ENCODE data around the gene NOX4.
"Not testable (repeated sequence)": the region's sequence is repeated elsewhere in the genome, so short reads cannot be mapped to it uniquely, and the experiment has no call there.

NOX4 gene

DNA sequence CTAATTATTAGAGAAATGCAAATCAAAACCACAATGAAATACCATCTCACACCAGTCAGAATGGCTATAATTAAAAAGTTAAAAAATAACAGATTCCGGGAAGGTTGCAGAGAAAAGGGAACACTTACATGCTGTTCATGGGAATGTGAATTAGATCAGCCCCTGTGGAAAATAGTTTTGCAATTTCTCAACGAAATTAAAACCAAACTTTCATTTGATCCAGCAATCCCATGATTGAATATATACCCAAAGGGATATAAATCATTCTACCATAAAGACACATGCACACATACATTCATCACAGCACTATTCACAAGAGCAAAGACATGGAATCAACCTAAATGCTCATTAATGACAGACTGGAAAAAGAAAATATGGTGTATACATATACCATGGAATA lies 32.5 kb downstream of the NOX4 start:
- no peak for DNase-seq (ENCODE audit: low spot score)

DNA sequence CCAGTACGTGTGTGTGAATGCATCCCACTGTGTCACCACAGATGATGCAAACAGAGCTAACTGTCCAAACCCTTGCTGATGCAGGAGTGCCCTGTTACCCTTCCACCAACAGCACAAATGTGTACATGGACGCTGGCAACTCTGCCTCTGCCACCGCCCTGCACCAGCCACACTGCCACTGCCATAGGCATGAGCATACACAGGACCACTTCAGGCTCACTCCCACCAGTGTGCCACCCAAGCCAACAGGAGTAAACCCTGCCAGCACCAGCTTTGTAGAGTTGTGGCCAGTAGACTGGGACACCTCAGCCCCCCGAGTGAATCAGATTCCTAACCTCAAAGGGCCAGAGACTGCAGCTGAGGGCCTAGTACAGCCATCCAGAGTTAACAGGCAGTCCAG lies 34.0 kb downstream of the NOX4 start:
- no peak for DNase-seq (ENCODE audit: low spot score)

DNA sequence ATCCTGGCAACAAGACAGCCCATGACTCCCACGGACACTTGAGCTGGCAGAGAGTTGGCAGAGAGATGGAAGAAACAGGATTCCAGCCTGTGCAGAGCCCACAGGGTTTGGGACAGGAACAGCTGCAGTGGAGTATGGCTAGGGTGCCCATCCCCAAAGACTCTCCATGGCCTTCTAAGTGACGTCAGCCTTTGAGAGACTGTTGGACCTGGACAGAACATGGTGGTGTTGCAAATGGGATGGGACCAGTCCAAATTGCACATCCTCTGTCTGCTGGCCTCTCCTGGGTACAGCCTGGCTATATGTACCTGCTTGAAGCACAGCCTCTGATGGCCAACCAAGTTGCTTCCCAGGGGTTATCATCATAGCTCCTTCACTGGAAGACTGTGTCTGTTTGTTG lies 34.5 kb downstream of the NOX4 start:
- no peak for DNase-seq (ENCODE audit: low spot score)

DNA sequence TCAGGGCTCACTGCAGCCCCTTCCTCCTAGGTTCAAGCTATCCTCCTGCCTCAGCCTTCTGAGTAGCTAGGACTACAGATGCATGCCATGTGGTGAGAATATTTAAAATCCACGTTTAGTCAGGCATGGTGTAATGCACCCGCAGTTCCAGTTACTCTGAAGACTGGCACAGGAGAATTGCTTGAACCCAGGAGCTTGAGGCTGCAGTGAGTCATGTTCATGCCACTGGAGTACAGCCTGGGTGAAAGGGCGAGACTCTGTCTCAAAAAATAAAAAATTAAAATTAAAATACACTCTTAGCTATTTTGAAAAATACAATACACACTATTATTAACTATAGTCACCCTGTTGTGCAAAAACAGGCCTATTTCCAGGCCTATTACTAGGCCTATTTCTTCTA lies 38.4 kb downstream of the NOX4 start:
- no peak for DNase-seq (ENCODE audit: low spot score)

DNA sequence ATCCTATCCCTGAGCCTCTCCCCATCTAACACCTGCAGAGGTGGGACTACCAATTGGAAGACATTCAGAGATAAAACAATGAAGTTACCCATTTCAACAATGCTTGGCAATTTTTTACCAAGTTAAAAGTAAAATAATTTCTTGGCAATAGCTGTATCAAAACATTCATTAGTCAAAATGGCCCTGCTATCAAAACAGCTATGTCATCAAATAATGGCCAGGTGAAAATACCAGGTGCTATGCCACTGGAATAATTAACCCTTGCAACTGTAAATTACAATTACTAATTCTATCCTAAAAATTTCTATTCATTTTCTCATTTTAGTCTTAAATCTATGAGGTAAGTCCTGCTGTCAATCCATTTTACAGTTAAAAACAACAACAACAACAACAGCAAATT lies 43.3 kb downstream of the NOX4 start:
- DNase-seq (ENCODE audit: low spot score), result no peak

DNA sequence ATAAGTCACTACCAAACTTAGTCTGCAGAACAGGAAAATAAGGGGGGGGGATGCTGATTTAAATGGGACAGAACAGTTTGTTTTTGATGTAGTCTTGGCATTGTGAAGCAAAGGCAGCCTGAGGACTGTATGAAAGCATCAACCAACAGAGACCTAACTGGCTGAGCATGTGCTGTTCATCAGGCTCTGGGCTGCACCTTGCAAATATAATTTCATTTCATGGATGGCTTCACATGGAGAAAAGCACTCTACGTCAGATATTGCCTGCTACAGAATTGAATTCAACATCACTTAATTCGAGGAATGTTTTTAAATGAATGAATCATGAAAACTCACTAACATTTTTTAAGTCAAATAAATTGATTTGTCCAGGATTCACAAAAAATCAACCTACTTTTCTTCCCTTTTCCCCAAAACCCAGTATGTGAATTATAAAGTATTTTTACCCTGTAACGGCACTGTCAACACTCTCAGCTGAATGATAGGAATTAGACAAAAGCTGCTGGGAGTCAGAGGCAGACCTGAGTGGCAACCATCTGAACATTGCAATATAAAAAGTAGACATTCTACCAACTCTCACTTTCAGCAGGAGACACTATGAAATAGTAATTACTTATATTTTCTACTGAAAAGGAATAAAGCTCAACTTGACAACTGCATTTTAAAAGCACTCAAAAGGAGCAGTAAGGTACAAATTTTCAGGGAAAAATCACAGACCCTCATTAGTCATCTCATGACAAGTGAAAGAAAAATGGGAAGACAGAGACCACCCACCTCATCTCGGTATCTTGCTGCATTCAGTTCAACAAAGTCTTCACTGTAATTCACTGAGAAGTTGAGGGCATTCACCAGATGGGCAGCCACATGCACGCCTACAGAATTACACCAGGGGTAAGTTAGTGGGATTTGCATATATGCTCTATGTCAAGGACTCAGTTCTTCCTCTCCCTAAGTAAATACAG lies 47.5 kb downstream of the NOX4 start:
- no peak for DNase-seq (ENCODE audit: low spot score)

DNA sequence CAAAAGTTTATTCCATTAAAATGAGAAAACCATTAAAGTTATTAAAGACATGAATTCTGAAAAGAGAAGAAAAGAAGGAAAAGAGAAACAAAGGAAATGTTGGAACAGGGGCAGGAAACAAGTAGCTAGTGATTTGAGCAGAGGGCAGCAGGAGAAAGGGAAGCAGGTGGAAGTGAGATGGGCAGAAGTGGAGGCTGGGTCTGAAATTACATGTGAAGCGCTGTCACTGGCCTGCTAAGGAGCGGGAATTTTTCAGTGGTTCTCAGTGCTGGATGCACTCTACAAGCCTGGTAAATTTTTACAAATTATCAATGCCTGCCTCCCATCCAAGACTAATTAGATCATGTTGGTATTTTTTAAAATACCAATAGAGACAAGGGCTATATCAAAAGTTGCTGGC lies 48.4 kb downstream of the NOX4 start:
- DNase-seq (ENCODE audit: low spot score), result no peak

DNA sequence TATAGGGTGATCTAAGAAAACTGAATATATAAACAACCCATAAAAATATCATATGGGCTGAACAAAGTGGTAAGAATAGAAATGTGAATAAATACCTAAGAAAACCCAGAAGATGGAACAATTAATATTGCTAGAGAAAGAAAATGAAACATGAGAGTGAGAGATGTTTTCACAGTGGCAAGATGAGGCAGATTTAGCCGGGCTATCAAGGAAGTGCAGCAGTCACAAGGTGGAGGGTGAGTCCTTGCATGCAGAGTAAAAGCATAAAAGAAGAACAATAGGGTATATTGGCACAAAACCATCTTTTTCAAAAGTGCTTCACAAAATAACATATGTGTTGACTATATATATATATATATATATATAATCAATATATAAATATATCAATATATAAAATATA lies 49.6 kb downstream of the NOX4 start:
- DNase-seq (ENCODE audit: low spot score), result no peak

DNA sequence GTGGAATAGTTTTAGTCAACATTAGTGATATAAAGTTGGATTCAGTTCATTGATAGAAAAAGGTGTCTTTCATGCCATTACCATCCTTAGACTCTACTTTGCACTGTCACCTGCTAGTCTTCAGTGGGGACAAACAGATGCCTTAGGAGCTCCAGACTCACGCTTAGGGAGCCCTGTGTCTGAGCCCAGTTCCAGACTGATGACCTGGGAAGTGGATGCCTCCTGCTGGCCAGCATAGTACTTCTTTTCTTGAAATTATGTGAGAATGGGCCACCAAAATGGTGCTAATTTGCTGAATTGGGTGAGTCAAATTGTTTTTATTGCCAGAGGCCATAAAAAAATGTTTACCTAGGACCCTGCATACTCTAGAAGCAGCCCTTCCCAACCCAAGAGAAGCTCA lies 53.9 kb downstream of the NOX4 start:
- no peak for DNase-seq (ENCODE audit: low spot score)

DNA sequence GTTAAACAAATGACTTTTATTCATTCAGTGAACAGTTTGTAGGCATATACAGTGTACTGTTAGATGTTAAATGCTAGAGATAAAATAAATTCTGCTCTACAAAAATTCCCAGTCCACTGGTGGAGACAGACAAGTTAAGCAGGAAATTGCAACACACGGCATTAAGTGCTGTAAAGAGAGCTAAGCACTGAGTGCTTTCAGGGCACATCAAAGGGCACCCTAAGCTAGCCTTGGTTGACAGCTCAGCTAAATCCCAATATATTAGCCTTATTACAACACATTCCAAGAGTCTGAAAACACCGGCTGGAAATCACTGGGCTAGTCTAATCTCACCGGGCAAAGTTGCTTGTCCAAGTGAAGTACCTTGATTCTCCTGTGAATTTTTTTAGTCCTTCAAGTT lies 55.1 kb downstream of the NOX4 start:
- DNase-seq (ENCODE audit: low spot score), result no peak

DNA sequence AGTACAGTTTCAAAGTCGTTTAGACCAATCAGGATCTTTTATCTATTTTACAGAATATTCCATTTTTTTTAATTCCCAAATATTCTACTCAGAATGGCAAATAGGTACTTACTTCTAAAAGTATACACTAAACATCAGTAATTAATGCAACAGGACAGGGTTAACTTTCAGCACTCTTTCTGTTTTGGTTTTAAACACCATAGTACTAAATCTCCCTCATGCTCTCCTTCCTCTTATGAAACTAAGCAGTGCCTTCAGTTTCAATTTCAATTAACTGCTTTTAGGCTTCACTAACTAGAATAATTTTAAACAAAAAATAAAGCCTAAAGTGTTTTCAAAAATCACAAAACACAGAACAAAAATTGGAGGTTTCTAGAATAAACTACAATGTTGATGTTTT lies 57.9 kb downstream of the NOX4 start:
- DNase-seq (ENCODE audit: low spot score), result no peak

DNA sequence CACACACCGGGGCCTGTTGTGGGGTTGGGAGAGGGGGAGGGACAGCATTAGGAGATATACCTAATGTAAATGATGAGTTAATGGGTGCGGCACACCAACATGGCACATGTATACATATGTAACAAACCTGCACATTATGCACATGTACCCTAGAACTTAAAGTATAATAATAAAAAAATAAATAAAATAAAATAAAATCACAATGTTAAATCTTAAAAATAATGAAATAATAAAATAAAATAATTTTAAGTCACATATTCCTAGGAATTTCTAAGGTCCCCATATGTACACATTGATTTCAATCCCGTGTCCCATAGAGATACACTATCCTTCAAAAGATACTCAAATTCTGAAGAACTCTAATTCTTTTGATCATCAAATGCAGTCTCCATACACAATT lies 59.0 kb downstream of the NOX4 start:
- DNase-seq (ENCODE audit: low spot score), result not testable (repeated sequence)

DNA sequence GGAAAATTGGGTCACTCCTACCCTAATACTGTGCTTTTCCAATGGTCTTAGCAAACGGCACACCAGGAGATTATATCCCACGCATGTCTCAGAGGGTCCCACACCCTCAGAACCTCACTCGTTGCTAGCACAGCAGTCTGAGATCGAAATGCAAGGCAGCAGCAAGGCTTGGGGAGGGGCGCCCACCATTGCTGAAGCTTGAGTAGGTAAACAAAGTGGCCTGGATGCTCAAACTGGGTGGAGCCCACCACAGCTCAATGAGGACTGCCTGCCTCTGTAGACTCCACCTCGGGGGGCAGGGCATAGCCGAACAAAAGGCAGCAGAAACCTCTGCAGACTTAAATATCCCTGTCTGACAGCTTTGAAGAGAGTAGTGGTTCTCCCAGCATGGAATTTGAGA lies 64.7 kb downstream of the NOX4 start:
- not testable (repeated sequence) for DNase-seq (ENCODE audit: low spot score)

DNA sequence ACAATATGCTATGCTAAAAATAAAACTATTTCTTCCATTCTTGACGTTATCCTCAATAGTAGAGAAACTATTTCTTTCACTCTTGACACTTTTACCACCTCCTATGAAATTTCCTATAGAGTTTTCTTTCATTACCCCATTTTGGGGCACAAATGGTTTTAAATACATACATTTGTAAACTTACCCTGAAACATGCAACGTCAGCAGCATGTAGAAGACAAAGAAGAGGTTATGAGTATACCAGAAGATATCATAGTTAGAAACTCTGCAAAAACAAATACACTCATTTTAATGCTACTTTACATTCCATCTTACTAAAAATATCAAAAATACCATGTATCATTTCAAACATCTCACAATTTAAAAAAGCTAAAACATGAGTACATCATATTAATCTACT lies 69.5 kb downstream of the NOX4 start:
- DNase-seq (ENCODE audit: low spot score), result no peak

DNA sequence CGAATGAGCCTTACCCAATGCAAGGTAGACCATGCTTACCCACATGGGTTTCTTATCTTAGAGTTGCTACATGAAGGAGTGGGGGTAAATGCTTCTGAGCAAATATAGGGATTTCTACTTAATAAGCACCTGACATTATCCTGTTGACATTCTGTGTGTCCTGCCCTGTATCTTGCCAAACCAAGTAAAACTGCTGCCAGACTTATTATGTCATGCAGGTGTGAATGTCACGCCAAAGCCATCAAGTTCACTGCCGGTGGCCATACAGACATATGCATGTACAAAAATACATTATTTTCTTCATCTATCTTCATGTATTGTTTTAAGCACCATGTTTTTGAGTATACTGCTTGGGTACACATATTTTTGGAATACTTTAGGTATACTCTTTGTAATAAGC lies 70.2 kb downstream of the NOX4 start:
- no peak for DNase-seq (ENCODE audit: low spot score)

DNA sequence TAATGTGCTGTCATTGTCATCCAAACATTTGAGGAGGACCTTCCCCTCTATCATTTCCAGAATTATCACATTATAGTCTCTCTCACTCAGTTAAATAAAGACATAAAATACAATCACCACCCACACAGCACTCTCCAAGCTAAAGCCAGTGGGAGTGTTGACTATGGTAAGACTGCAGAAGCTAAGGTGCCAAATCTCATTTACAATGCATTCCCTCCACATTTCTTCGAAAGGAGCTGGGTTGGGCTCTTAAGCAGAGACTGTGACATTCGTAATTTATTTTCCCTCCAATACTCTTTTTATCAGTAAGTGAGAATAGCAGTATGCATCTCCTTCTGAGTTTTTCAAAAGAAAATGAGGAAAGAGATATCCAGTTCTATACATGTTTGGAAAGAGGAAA lies 74.2 kb downstream of the NOX4 start:
- DNase-seq (ENCODE audit: low spot score), result no peak

DNA sequence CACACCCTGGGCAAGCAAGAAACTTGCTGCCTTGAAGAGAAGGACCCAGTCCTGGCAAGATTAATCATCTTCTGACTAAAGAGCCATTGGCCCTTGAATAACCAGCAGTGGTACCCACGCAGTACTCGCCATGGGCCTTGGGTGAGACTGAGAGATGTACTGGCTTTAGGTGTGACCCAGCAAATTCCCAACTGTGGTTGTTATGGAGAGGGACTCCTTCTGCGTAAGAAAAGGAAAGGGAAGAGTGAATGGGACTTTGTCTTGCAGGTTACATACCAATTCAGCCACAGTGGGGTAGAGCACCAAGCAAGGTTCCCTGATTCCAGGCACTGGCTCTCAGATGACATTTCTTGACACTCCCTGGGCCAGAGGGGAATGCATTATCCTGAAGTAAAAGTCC lies 80.1 kb downstream of the NOX4 start:
- DNase-seq (ENCODE audit: low spot score), result not testable (repeated sequence)

DNA sequence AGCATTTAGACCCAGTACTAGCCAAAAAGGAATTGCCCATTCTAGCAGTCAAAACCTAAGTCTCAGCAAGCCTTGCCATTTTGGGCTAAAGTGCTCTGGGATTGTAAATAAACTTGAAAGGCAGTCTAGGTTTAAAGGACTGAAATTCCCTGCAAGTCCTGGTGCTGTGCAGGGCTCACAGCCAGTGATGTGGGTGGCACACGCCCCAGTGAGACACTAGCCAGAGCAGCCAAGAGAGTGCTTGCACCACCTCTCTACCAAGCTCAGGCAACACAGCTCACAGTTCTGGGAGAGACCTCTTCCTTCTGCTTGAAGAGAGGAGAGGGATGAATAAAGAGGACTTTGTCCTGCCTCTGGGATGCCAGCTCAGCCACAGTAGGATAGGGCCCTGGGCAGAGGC lies 80.5 kb downstream of the NOX4 start:
- DNase-seq (ENCODE audit: low spot score), result not testable (repeated sequence)

DNA sequence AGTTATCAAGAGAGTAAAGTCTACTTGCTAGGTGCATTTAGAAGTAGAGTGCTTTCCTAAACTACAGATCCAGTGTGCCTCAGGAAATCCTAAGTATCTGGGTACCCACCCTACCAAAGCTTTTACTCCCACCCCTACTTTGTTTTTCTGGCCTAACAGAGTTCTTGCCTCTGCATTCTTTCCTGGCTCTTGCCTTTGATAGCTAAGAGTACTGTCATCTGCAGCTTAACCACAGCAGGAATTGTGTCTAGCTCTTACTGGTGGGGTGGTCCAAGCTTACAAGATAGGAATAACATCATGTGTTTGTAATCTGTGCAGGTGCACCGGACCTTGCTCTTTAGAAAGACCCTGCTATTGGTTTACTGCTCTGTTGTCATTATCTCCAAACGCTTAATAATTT lies 82.7 kb downstream of the NOX4 start:
- not testable (repeated sequence) for DNase-seq (ENCODE audit: low spot score)

DNA sequence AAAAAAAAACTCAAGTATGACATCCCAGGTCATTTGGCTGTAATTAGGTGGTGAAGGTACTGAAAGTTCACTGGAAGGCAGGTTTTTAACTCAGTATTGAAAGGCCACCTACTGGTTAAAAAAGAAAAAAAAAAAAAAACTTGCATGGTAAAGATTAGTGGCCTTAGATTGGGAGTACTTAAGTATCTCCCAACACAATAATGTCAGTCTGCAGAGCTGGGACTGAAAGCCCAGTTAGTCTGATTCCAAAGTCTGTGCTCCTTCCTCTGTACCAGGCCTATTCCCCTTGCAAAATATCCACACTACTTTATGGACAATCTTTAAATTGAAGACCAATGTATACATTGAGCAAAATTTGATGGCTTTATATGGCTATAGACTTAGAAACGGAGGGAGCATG lies 85.5 kb downstream of the NOX4 start:
- DNase-seq (ENCODE audit: low spot score), result no peak

DNA sequence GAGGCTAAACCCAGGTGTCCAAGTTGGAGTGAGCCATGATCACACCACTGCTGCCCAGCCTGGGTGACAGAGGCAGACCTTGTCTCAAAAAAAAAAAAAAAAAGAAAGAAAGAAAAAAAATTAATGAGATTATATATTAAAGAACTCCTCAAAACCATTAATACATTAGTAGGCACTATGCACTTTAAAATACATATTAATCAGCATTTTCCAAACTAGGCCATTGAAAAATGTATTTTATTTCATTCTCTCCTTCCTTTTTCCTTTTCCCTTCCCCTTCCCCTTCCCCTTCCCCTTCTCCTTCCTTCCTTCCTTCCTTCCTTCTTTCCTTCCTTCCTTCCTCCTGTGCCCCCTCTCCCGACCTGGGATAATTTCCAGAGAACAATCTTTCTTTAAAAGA lies 99.5 kb downstream of the NOX4 start:
- not testable (repeated sequence) for DNase-seq (ENCODE audit: low spot score)

DNA sequence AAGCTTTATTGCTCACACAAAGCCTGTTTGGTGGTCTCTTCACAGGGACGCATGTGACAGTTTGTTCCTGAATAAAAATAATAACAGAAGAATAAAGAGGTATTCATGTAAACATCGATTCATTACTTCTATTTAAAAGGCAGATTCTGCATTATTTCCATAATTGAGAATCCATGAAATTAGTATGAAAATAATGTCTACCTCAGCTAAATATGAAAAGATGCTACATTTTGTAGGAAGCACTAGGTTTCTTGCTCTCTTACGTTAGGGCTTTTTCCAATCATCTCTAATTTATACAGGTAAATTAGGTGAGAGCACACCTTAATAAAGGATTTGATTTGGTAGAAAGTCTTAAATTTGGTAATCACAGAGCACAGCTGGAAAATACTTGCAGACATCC lies 103.7 kb downstream of the NOX4 start:
- DNase-seq (ENCODE audit: low spot score), result not testable (repeated sequence)

DNA sequence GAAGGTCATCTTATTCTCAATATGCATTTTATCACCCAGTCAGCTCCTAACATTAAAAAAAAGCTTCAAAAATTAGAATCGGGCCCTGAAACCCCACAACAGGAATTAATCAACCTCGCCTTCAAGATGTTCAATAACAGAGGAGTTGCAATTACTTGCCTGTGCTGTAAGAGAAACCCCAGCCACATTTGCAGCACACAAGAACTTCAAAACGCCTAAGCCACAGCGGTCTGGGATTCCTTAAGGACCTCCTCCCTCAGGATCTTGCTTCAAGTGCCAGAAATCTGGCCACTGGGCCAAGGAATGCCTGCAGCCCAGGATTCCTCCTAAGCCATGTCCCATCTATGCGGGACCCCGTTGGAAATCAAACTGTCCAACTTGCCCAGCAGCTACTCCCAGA lies 108.2 kb downstream of the NOX4 start:
- not testable (repeated sequence) for DNase-seq (ENCODE audit: low spot score)

DNA sequence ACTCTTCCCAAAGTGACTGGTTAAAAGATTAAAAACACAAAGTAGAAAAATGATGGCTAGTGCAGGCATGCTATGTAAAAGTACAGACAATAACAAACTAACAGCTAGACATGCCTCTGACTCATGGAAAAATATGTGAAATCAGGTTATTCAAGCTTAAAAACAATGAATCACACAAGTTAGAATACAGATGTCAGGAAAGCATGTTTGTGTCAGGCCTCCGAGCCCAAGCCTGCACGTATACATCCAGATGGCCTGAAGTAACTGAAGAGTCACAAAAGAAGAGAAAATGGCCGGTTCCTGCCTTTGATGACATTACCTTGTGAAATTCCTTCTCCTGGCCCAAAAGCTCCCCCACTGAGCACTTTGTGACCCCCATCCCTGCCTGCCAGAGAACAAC lies 110.1 kb downstream of the NOX4 start:
- DNase-seq (ENCODE audit: low spot score), result no peak

All from CD4-positive, alpha-beta T cell treated with Interleukin-2 at 100 ng/mL for 4 hours (primary cell).